Bone marrow (tissue), 2 donors: ENCODE data around the gene KLK3.

Experiments used
- DNase-seq, 2 donors: peaks; one replicate each; lab custom pipeline; 2025; lab: John Stamatoyannopoulos, UW

KLK3 gene

DNA sequence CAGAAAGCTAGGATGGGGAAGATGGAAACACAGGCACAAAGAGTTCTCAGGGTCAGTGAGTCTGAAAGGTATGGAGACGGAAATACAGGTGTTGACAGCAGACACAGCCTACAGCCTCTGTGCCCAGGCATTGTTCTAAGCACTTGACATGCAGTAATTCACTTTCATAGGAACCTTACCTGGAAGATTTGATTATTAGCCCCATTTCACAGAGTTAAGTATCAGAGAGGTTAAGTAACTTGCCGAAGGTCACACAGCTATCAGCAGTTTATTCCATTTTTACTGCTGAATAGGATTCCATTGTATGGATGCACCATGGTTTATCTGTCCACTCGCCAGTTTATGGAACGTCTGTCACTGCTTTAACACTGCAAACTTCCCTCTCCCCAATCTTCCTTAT is 43.3 kb downstream of the KLK3 start:
- DNase-seq, result no peak

DNA sequence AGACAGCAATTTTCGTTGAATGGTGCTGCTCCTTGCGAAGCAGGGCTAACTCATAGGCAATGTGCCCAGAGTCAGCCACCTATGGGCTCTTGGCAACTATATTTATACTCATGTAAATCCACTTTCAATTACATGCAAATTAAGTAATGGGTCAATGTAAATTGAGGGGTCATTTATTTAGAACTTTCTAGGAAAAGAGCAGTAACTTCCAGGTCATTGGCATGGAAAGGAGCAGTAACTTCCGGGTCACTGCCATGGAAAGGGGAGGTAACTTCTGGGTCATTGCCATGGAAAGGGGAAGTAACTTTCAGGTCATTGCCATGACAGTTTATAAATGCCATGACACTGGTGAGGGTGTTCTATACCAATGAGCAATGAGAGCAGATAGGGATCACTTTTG is 44.9 kb downstream of the KLK3 start:
- DNase-seq, result no peak

DNA sequence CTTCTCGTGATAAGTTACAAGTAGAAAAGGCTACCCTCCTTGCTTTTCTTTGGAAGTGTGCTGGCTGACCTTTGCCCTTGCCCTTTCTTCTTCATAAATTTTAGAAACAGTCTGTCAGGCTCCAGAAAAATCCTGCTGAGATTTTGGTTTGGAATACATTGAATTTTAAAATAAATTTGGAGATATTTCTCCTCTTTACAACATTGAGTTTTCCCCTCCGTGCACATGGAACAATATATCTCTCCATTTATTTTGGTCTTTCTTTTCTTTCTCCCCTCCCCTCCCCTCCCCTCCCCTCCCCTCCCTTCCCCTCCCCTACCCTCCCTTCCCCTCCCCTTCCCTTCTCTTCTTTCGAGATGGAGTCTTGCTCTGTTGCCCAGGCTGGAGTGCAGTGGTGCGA is 47.9 kb downstream of the KLK3 start:
- no peak for DNase-seq

DNA sequence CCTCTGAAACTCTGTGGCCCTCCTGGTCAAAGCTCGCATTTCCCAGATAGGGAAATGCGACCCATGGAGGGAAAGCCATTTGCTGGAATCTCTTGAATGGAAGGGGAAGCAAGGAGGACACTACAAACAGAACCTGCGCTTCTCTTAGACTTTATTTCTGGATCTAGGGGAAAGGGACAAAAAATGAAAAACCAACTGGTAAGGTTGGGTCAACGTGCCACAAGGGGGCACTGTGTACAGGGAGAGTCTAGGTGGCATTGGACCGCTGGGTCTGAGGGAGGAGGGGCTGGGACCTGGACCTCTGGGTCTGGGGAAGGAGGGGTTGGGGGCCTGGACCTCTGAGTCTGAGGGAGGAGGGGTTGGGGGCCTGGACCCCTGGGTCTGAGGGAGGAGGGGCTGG is 51.5 kb downstream of the KLK3 start:
- DNase-seq, result no peak

DNA sequence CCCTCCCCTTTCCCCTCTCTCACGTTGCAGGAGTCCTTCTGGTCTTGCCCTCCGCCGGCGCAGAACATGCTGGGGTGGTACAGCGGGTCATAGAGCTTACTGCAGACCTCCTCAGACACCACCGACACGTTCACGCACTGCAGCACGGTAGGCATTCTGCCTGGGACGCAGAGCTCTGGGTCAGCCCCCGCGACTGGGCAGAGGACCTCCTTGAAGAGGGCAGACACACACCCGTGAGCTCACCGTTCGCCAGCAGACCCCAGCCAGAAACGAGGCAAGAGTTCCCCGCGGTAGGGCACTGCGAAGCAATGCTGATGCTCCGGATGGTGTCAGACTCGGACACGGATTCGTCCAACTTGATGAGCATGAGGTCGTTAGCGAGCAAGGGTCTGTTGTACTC is 53.6 kb downstream of the KLK3 start:
- no peak for DNase-seq

DNA sequence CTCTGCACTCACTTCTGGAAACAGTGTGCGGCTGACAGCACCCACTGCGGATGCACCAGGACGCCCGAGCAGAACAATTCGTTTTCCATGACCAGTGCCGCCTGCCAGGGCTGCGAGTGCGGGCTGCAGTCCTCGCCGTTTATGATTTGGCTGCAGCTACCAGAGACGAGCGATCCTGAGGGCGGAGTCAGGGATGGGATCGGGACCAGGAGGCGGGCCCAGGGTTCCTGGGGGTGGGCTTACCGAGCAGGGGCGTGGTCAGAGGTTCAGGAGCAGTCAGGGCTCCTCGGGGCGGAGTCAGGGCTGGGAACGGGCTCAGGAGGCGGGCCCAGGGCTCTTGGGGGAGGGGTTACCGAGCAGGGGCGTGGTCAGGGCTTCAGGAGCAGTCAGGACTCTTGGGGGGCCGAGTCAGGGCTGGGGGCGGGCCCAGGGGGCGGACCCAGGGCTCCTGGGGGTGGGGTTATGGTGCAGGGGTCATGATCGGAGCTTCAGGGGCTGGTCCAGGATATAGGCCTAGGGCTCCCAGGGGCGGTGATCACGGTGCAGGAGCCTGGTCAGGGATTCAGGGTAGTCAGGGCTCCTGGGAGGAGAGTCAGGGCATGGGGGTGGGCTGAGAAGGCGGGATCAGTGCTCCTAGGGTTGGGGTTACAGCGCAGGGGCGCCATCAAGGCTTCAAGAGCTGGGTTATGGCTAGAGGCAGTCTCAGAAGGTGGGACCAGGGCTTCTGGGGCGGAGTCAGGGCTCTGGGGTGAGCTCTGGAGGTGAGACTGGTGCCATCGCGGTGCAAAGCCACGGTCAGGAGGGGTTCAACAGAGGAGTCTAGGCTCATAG is 54.7 kb downstream of the KLK3 start:
- DNase-seq, result no peak
